H1 (cell line): ENCODE measurements around the gene INPP5J. TPM values are rescaled to one million over a fixed set of nuclear protein-coding genes. Genes with fewer than 3 reads are reported as not detected.
A peak's percentile ranks its signal among the peaks of the same experiment; 100 is the strongest.

Experiments used
- CTCF ChIA-PET: fragments of 300-600 bp; sonication (Branson Sonifier 250); formaldehyde crosslinking; loops from one replicate; lab custom pipeline; 2021; ENCODE audit not compliant: partially characterized antibody; lab: Charles Lee
- POLR2A ChIA-PET: fragments of 300-600 bp; sonication (Branson Sonifier 250); formaldehyde crosslinking; loops from one replicate; lab custom pipeline; 2021; ENCODE audit warnings: inconsistent platforms; ENCODE audit not compliant: partially characterized antibody; lab: Charles Lee
- DNase-seq, 2 experiments: peaks; one replicate each; pipeline versions ENCODE4 v3.0.0 to v3.0.0-alpha.2; 2010 to 2022; ENCODE audit warnings: low spot score in 2 of 2, low read depth in 1 of 2, mixed read lengths in 1 of 2
- FAIRE-seq: peaks from 2 replicates; lab custom pipeline; 2011; peaks lifted over from hg19 to GRCh38; lab: Jason Lieb, UNC
- H2AFZ ChIP-seq: 2 replicates; pipeline ENCODE4 v1.8.1; 2012; ENCODE audit warnings: low read length, inconsistent platforms
- H2AK5ac ChIP-seq: 2 replicates; pipeline ENCODE4 v1.6.1; 2013; ENCODE audit warnings: low read depth, low read length
- H2BK120ac ChIP-seq: replicated peaks from 2 replicates; pipeline ENCODE3; 2013; ENCODE audit warnings: low read depth, low read length, inconsistent platforms
- H2BK12ac ChIP-seq: 2 replicates; pipeline ENCODE4 v1.6.1; 2013; ENCODE audit warnings: low read depth, low read length
- H2BK15ac ChIP-seq: 2 replicates; pipeline ENCODE4 v1.6.1; 2013; ENCODE audit warnings: low read length
- H2BK20ac ChIP-seq: 2 replicates; pipeline ENCODE4 v1.6.1; 2013; ENCODE audit warnings: low read length
- H2BK5ac ChIP-seq: 2 replicates; pipeline ENCODE4 v1.6.1; 2013; ENCODE audit warnings: low read depth, low read length
- H3K14ac ChIP-seq: 2 replicates; pipeline ENCODE4 v1.6.1; 2013; ENCODE audit warnings: inconsistent platforms; ENCODE audit not compliant: insufficient read length
- H3K18ac ChIP-seq: 2 replicates; pipeline ENCODE4 v1.6.1; 2013; ENCODE audit warnings: low read length; ENCODE audit errors: extremely low read depth
- H3K23ac ChIP-seq: 2 replicates; pipeline ENCODE4 v1.6.1; 2013; ENCODE audit warnings: inconsistent platforms; ENCODE audit not compliant: insufficient read length
- H3K23me2 ChIP-seq: 2 replicates; pipeline ENCODE4 v1.6.1; 2013; ENCODE audit warnings: low read depth, low read length
- H3K27ac ChIP-seq: 2 replicates; pipeline ENCODE4 v1.6.1; 2011; ENCODE audit warnings: low read depth, low read length, inconsistent platforms
- H3K27me3 ChIP-seq, 4 experiments: replicated peaks in 1 of 4; 1 replicate in 1 of 4; 2 replicates in 3 of 4; pipeline versions ENCODE4 v1.6.1 to v1.8.1; 2011 to 2013; ENCODE audit warnings: low read length in 3 of 4, mild to moderate bottlenecking in 3 of 4, inconsistent platforms in 2 of 4, mixed read lengths in 2 of 4, moderate library complexity in 1 of 4; ENCODE audit not compliant: control insufficient read depth in 3 of 4, insufficient read depth in 3 of 4; ENCODE audit errors: extremely low read depth in 1 of 4
- H3K36me3 ChIP-seq, 4 experiments: 2 replicates each; pipeline versions ENCODE4 v1.6.1 to v1.8.1; 2011 to 2013; ENCODE audit warnings: mild to moderate bottlenecking in 4 of 4, low read length in 3 of 4, moderate library complexity in 2 of 4, control low read depth in 1 of 4, inconsistent platforms in 1 of 4; ENCODE audit not compliant: insufficient read depth in 4 of 4, control insufficient read depth in 2 of 4
- H3K4ac ChIP-seq: replicated peaks from 2 replicates; pipeline ENCODE3; 2013; ENCODE audit warnings: low read length, low read depth, mixed read lengths, inconsistent platforms; ENCODE audit not compliant: insufficient read length
- H3K4me1 ChIP-seq, 4 experiments: replicated peaks in 1 of 4; 1 replicate in 1 of 4; 2 replicates in 3 of 4; pipeline versions ENCODE4 v1.6.1 to v1.8.1; 2011 to 2013; ENCODE audit warnings: low read length in 3 of 4, inconsistent platforms in 2 of 4, mixed read lengths in 1 of 4; ENCODE audit not compliant: insufficient read depth in 4 of 4, control insufficient read depth in 3 of 4
- H3K4me2 ChIP-seq, 2 experiments: 2 replicates each; pipeline versions ENCODE4 v1.6.1 to v1.8.1; 2011 to 2013; ENCODE audit warnings: low read depth in 2 of 2, low read length in 2 of 2, control low read depth in 1 of 2, inconsistent platforms in 1 of 2, mild to moderate bottlenecking in 1 of 2; ENCODE audit not compliant: insufficient read depth in 1 of 2
- H3K4me3 ChIP-seq, 4 experiments: fragments of 200-600, 300-600 bp in 1 of 4; sonication (generic), shearing (Covaris generic), sonication (Bioruptor Twin) in 1 of 4; 2 replicates each; pipeline versions ENCODE4 v1.5.1 to v1.8.1; 2011 to 2016; ENCODE audit warnings: low read length in 4 of 4, low read depth in 3 of 4, control low read depth in 2 of 4, inconsistent platforms in 2 of 4, mild to moderate bottlenecking in 2 of 4, mixed read lengths in 1 of 4, moderate library complexity in 1 of 4; ENCODE audit not compliant: insufficient read depth in 2 of 4; ENCODE audit errors: extremely low read depth in 1 of 4
- H3K56ac ChIP-seq: replicated peaks from 2 replicates; pipeline ENCODE3; 2013; ENCODE audit warnings: low read depth, mild to moderate bottlenecking, mixed read lengths, low read length, inconsistent platforms; ENCODE audit not compliant: insufficient read length
- H3K79me1 ChIP-seq: 2 replicates; pipeline ENCODE4 v1.6.1; 2013; ENCODE audit warnings: low read depth, low read length, control low read depth
- H3K79me2 ChIP-seq, 2 experiments: 2 replicates each; pipeline versions ENCODE4 v1.6.1 to v1.8.1; 2012 to 2013; ENCODE audit warnings: low read length in 2 of 2, mild to moderate bottlenecking in 2 of 2, inconsistent platforms in 1 of 2; ENCODE audit not compliant: insufficient read depth in 2 of 2, control insufficient read depth in 1 of 2
- H3K9ac ChIP-seq, 4 experiments: replicated peaks in 1 of 4; 1 replicate in 1 of 4; 2 replicates in 3 of 4; pipeline versions ENCODE4 v1.6.1 to v1.8.1; 2011 to 2013; ENCODE audit warnings: low read depth in 3 of 4, low read length in 3 of 4, control low read depth in 2 of 4, mild to moderate bottlenecking in 2 of 4, moderate library complexity in 2 of 4, inconsistent platforms in 1 of 4; ENCODE audit errors: extremely low read depth in 1 of 4
- H3K9me3 ChIP-seq, 2 experiments: 2 replicates each; pipeline versions ENCODE4 v1.6.1 to v1.8.1; 2012 to 2013; ENCODE audit warnings: mild to moderate bottlenecking in 2 of 2, moderate library complexity in 2 of 2, control low read depth in 1 of 2, inconsistent platforms in 1 of 2, low read depth in 1 of 2, low read length in 1 of 2, mixed read lengths in 1 of 2; ENCODE audit not compliant: insufficient read depth in 2 of 2
- H4K20me1 ChIP-seq, 2 experiments: replicated peaks in 1 of 2; 2 replicates each; pipeline versions ENCODE3 to v1.8.1; 2011 to 2013; ENCODE audit warnings: inconsistent platforms in 2 of 2, low read length in 2 of 2, mild to moderate bottlenecking in 1 of 2; ENCODE audit not compliant: insufficient read depth in 2 of 2, control insufficient read depth in 1 of 2
- H4K5ac ChIP-seq: 2 replicates; pipeline ENCODE4 v1.6.1; 2013; ENCODE audit warnings: low read length, low read depth, mixed read lengths, inconsistent platforms; ENCODE audit not compliant: insufficient read length
- H4K8ac ChIP-seq: 2 replicates; pipeline ENCODE4 v1.8.0; 2013; ENCODE audit warnings: mild to moderate bottlenecking, moderate library complexity, low read length, inconsistent platforms; ENCODE audit not compliant: insufficient read depth; ENCODE audit errors: extremely low read depth
- H4K91ac ChIP-seq: replicated peaks from 2 replicates; pipeline ENCODE3; 2013; ENCODE audit warnings: low read length, mixed read lengths, inconsistent platforms; ENCODE audit not compliant: insufficient read length
- ATF2 ChIP-seq: IDR thresholded peaks from 2 replicates; pipeline ENCODE4 v1.6.1; 2012; ENCODE audit warnings: low read length, inconsistent platforms
- TBP ChIP-seq: IDR thresholded peaks from 2 replicates; pipeline ENCODE4 v1.6.1; 2011; ENCODE audit warnings: low read depth, low read length, improper control_type of control experiment
- WGBS, 2 experiments: shearing (Covaris generic) in 1 of 2; methylation state at CpG; one replicate each; pipeline versions ENCODE4 v1.1.6 to v1.1.7; 2013 to 2015; ENCODE audit warnings: low lambda C conversion rate in 2 of 2, mixed read lengths in 2 of 2, inconsistent platforms in 1 of 2, low coverage in 1 of 2, missing lambda C conversion rate in 1 of 2; ENCODE audit not compliant: insufficient replicate concordance in 2 of 2, insufficient coverage in 1 of 2, insufficient read length in 1 of 2; ENCODE audit errors: extremely low coverage in 1 of 2, missing lambda C conversion rate in 1 of 2; 5-methylcytosine and 5-hydroxymethylcytosine counted together
- polyA plus RNA-seq, 7 experiments: library from polyadenylated mRNA; depleted of rRNA in 3 of 7; stranded (reverse) in 5 of 7; unstranded in 2 of 7; fragments of >200 nt in 5 of 7; fragments of 200-250 nt in 2 of 7; gene quantifications; 1 replicate in 5 of 7; 2 replicates in 1 of 7; 4 replicates in 1 of 7; pipeline versions ENCODE4 v1.2.1 to v1.2.3, GENCODE V29; 2011 to 2013; ENCODE audit warnings: missing spikeins in 2 of 7, mixed read lengths in 2 of 7
- total RNA-seq: library from RNA; stranded (reverse); fragmentation: NEBNext Ultra II Directional; extraction: Animal tissue kit (Norgen Biotek cat#: 25700); gene quantifications from 2 replicates; pipeline ENCODE4 v1.2.1, GENCODE V29; 2021

The INPP5J gene
- total and polyA plus RNA-seq, 2 of the 8 experiments (the other 6 are each of a cell fraction or from before 2014, with no cell fraction given), result 5.4 to 6.0 TPM

GRCh38 chr22:31120230-31120629 is 2.5 kb upstream of the INPP5J start:
- no peak overlapping the region for H3K4me3 ChIP-seq
- 73% methylated on average over 5 of the region's 5 CpGs; no CpG with 5 or more reads in 1 of the 2 experiments for WGBS, 2 experiments

More at GRCh38 chr22:31120230-31120629, 2.5 kb upstream of the INPP5J start:
- Histone ChIP-seq H3K4ac (peak overlapping the region; percentile 29), H3K27me3 (no peaks in the 10 kb centered on the region; a peak in 1 of 7 replicates), H3K23ac (no peak overlapping the region), H3K79me1 (no peaks in the 10 kb centered on the region), H3K9me3 (no peaks in the 10 kb centered on the region), H2AFZ (no peak overlapping the region), H4K91ac (no peak overlapping the region), H3K27ac (no peak overlapping the region), H3K36me3 (no peaks in the 10 kb centered on the region), H2BK20ac (no peak overlapping the region), H3K14ac (no peak overlapping the region), H2BK12ac (0 out of 2 replicates have a peak overlapping the region, but pooled peaks have one; percentile 17), H2AK5ac (no peak overlapping the region), H4K8ac (no peak overlapping the region), H3K4me1 (peaks cover 0 to 11% (median 5%) of the 10 kb centered on the region in 4 experiments; a peak in 6 of 7 replicates), H2BK120ac (no peak overlapping the region), H4K20me1 (no peaks in the 10 kb centered on the region), H3K79me2 (no peaks in the 10 kb centered on the region), H3K9ac (no peak overlapping the region), H3K4me2 (no peak overlapping the region), H3K18ac (no peak overlapping the region; the same call in 1 of the 2 replicates), H3K56ac (no peak overlapping the region), H4K5ac (no peak overlapping the region), H2BK15ac (no peak overlapping the region), H3K23me2 (no peaks in the 10 kb centered on the region; the same call in 1 of the 2 replicates), H2BK5ac (no peak overlapping the region)
- DNase-seq, result no peak
- POLR2A ChIA-PET, result interaction anchor here (1.2 kb wide), 1 partner anchor 23 kb away, joined by 3 read pairs; no protein-coding TSS in a partner anchor
- no peak for TF ChIP-seq TBP
- TF ChIP-seq ATF2, result no peak
- FAIRE-seq, result no peak
- CTCF ChIA-PET, result interaction anchor here (0.7 to 2.9 kb wide), 7 partner anchors 11 to 108 kb away, joined by 3 to 14 read pairs (median 4); partner anchors contain the start of gene SELENOM
